ENCODE measurements around the gene TRIM38. TPM values are rescaled to one million over a fixed set of nuclear protein-coding genes. Genes with fewer than 3 reads are reported as not detected.

TRIM38 gene
- total RNA-seq, 1 experiment from 2014 or later = 4.4 TPM

GRCh38 chr6:26016963-26017631 is 54.5 kb downstream of the TRIM38 start:
- in situ Hi-C loops (cut with HindIII; ENCODE audit: low pct_unique_long_range_greater_than_20kb, low sequenced_read_pairs) = no loop called here
- TF ChIP-seq, protein P1, sequence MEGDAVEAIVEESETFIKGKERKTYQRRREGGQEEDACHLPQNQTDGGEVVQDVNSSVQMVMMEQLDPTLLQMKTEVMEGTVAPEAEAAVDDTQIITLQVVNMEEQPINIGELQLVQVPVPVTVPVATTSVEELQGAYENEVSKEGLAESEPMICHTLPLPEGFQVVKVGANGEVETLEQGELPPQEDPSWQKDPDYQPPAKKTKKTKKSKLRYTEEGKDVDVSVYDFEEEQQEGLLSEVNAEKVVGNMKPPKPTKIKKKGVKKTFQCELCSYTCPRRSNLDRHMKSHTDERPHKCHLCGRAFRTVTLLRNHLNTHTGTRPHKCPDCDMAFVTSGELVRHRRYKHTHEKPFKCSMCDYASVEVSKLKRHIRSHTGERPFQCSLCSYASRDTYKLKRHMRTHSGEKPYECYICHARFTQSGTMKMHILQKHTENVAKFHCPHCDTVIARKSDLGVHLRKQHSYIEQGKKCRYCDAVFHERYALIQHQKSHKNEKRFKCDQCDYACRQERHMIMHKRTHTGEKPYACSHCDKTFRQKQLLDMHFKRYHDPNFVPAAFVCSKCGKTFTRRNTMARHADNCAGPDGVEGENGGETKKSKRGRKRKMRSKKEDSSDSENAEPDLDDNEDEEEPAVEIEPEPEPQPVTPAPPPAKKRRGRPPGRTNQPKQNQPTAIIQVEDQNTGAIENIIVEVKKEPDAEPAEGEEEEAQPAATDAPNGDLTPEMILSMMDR (IDR thresholded peaks at IDR 0.05) = no peak
- no peak for TF ChIP-seq POLR2AphosphoS5 (IDR thresholded peaks at IDR 0.05; ENCODE audit: low read depth, low read length)
- no peak for TF ChIP-seq TCF7L2 (IDR thresholded peaks at IDR 0.05; ENCODE audit: low read depth, low read length)
- TF ChIP-seq SIN3A (IDR thresholded peaks at IDR 0.05; ENCODE audit: borderline replicate concordance, insufficient read depth, low read depth, low read length) = no peak
- TF ChIP-seq, protein P2, sequence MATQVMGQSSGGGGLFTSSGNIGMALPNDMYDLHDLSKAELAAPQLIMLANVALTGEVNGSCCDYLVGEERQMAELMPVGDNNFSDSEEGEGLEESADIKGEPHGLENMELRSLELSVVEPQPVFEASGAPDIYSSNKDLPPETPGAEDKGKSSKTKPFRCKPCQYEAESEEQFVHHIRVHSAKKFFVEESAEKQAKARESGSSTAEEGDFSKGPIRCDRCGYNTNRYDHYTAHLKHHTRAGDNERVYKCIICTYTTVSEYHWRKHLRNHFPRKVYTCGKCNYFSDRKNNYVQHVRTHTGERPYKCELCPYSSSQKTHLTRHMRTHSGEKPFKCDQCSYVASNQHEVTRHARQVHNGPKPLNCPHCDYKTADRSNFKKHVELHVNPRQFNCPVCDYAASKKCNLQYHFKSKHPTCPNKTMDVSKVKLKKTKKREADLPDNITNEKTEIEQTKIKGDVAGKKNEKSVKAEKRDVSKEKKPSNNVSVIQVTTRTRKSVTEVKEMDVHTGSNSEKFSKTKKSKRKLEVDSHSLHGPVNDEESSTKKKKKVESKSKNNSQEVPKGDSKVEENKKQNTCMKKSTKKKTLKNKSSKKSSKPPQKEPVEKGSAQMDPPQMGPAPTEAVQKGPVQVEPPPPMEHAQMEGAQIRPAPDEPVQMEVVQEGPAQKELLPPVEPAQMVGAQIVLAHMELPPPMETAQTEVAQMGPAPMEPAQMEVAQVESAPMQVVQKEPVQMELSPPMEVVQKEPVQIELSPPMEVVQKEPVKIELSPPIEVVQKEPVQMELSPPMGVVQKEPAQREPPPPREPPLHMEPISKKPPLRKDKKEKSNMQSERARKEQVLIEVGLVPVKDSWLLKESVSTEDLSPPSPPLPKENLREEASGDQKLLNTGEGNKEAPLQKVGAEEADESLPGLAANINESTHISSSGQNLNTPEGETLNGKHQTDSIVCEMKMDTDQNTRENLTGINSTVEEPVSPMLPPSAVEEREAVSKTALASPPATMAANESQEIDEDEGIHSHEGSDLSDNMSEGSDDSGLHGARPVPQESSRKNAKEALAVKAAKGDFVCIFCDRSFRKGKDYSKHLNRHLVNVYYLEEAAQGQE (IDR thresholded peaks at IDR 0.05; ENCODE audit: insufficient read depth in 1 of 2, low read depth in 2 of 2, low read length in 1 of 2) = no peak
- no peaks in the 10 kb centered on the region for H3K27me3 ChIP-seq (ENCODE audit: control insufficient read depth, insufficient read depth, low read length)
- DNase-seq (ENCODE audit: low read depth, low spot score) (no peak), ATAC-seq (no peak)
- no peaks in the 10 kb centered on the region for H3K9me3 ChIP-seq (ENCODE audit: control insufficient read depth, insufficient read depth, low read depth, low read length)
- no peak overlapping the region for H3K4me3 ChIP-seq (ENCODE audit: low read depth in 2 of 2, low read length in 2 of 2)
- BruUV-seq (replicated peaks) = no TSS peak
- peaks cover 1% of the 10 kb centered on the region; the same call in 1 of the 2 replicates for H3K4me1 ChIP-seq (ENCODE audit: control insufficient read depth, insufficient read depth, low read length)
- intact Hi-C loops (cut with micrococcal nuclease; ENCODE audit: unreplicated experiment) = no loop called here
- ChIA-PET CTCF (interaction anchor here (0.6 kb wide), 1 partner anchor 590 kb away, joined by 8 read pairs; no protein-coding TSS in a partner anchor), POLR2A (no interaction called here)
- H3K36me3 ChIP-seq (ENCODE audit: control insufficient read depth, insufficient read depth, low read length) = no peaks in the 10 kb centered on the region
- no peak overlapping the region for H3K27ac ChIP-seq (ENCODE audit: low read length)

DNA sequence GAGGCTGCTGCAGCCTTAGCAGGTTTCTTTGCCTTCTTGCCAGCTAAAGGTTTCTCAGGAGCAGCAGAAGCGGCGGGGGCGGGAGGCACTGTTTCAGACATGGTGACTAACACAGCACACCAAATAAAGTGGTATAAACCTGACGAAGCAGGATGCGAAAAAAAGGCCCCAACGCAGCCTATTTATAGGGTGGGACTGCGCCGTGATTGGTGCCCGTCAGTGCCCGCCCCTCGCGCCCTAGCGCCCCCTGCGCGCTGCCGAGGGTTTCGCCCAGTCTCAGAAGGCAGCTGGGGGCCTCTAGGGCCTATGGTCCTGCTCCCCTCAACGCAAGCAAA is 55.0 kb downstream of the TRIM38 start:
- no TSS peak for BruUV-seq (replicated peaks)
- Histone ChIP-seq H3K9me3 (ENCODE audit: control insufficient read depth, insufficient read depth, low read depth, low read length) (no peaks in the 10 kb centered on the region), H3K36me3 (ENCODE audit: control insufficient read depth, insufficient read depth, low read length) (no peaks in the 10 kb centered on the region), H3K4me3 (ENCODE audit: low read depth in 2 of 2, low read length in 2 of 2) (no peak overlapping the region), H3K27me3 (ENCODE audit: control insufficient read depth, insufficient read depth, low read length) (no peaks in the 10 kb centered on the region), H3K4me1 (ENCODE audit: control insufficient read depth, insufficient read depth, low read length) (peaks cover 6% of the 10 kb centered on the region), H3K27ac (ENCODE audit: low read length) (no peak overlapping the region)
- POLR2A ChIA-PET = no interaction called here
- DNase-seq (ENCODE audit: low read depth, low spot score) (no peak), ATAC-seq (no peak)
- CTCF ChIA-PET = interaction anchor here (0.6 kb wide), 1 partner anchor 591 kb away, joined by 8 read pairs; no protein-coding TSS in a partner anchor
- in situ Hi-C loops (cut with HindIII; ENCODE audit: low pct_unique_long_range_greater_than_20kb, low sequenced_read_pairs) (no loop called here), intact Hi-C loops (cut with micrococcal nuclease; ENCODE audit: unreplicated experiment) (no loop called here)
- no peak for TF ChIP-seq SIN3A (IDR thresholded peaks at IDR 0.05; ENCODE audit: borderline replicate concordance, insufficient read depth, low read depth, low read length)
- TF ChIP-seq, protein P1 (IDR thresholded peaks at IDR 0.05) = no peak
- TF ChIP-seq POLR2AphosphoS5 (IDR thresholded peaks at IDR 0.05; ENCODE audit: low read depth, low read length) = no peak
- TF ChIP-seq, protein P2 (IDR thresholded peaks at IDR 0.05; ENCODE audit: insufficient read depth in 1 of 2, low read depth in 2 of 2, low read length in 1 of 2) = no peak
- no peak for TF ChIP-seq TCF7L2 (IDR thresholded peaks at IDR 0.05; ENCODE audit: low read depth, low read length)

Measured in Panc1 (cell line).